Measurements from ENCODE around the gene ROBO1.

DNA sequence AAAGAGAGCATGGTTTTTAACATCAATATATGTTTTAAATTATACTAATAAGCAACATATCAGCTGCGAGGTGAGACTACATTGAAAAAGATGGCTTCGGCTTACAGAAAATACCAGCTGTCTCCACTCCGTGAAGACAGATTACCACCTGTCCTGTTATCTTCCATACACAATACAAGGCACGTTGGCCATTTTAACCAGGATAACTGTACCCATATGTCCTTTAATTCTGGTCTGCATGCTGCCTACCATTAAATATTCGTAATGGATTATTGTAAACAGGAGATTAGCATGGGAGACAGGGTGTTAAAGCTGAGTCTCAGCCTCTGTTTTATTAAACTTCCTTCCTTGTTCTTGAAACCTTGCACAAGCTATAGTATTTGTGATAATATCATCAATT, 855.5 kb downstream of the ROBO1 start:
- TF ChIP-seq, protein P1, sequence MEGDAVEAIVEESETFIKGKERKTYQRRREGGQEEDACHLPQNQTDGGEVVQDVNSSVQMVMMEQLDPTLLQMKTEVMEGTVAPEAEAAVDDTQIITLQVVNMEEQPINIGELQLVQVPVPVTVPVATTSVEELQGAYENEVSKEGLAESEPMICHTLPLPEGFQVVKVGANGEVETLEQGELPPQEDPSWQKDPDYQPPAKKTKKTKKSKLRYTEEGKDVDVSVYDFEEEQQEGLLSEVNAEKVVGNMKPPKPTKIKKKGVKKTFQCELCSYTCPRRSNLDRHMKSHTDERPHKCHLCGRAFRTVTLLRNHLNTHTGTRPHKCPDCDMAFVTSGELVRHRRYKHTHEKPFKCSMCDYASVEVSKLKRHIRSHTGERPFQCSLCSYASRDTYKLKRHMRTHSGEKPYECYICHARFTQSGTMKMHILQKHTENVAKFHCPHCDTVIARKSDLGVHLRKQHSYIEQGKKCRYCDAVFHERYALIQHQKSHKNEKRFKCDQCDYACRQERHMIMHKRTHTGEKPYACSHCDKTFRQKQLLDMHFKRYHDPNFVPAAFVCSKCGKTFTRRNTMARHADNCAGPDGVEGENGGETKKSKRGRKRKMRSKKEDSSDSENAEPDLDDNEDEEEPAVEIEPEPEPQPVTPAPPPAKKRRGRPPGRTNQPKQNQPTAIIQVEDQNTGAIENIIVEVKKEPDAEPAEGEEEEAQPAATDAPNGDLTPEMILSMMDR (IDR thresholded peaks at IDR 0.05), result no peak
- no peak for TF ChIP-seq POLR2A (IDR thresholded peaks at IDR 0.05)

Measured in thyroid gland (tissue), 4 donors.